Left ventricle myocardium inferior (tissue), 1 donor: ENCODE results near the gene TPRG1. TPM values are rescaled to one million over a fixed set of nuclear protein-coding genes. Genes with fewer than 3 reads are reported as not detected.

ENCODE experiments used
- DNase-seq: peaks from one replicate; pipeline ENCODE4 v3.0.0-alpha.2; 2020
- H3K27ac ChIP-seq: fragments of 200-600 bp; replicated peaks from 2 replicates; pipeline ENCODE4 v1.8.0; 2021
- H3K27me3 ChIP-seq: fragments of 200-600 bp; 2 replicates; pipeline ENCODE4 v1.8.0; 2021; ENCODE audit warnings: low read depth
- H3K36me3 ChIP-seq: fragments of 200-600 bp; 2 replicates; pipeline ENCODE4 v1.8.0; 2021
- H3K4me1 ChIP-seq: fragments of 200-600 bp; 2 replicates; pipeline ENCODE4 v1.8.0; 2021
- H3K4me3 ChIP-seq: fragments of 200-600 bp; 2 replicates; pipeline ENCODE4 v1.8.0; 2021; ENCODE audit warnings: mild to moderate bottlenecking, moderate library complexity
- H3K9me3 ChIP-seq: fragments of 200-600 bp; replicated peaks from 2 replicates; pipeline ENCODE4 v1.8.0; 2021
- CTCF ChIP-seq: fragments of 200-600 bp; IDR thresholded peaks from 2 replicates; pipeline ENCODE4 v1.8.0; 2021; ENCODE audit warnings: antibody characterized with exemption, mild to moderate bottlenecking, borderline replicate concordance
- intact Hi-C: fragments of 100-400 bp; cut with micrococcal nuclease; formaldehyde crosslinking; loops from one replicate; pipeline ENCODE4 v1.11.0; 2022
- total RNA-seq: library from RNA; stranded (reverse); fragmentation: NEBNext Ultra II Directional; extraction: Animal tissue kit (Norgen Biotek cat#: 25700); gene quantifications from one replicate; pipeline ENCODE4 v1.2.1, GENCODE V29; 2021
- donor health status: DM: no; HTN: yes; CAD: no; lungs with severe emphysema.

The TPRG1 gene
- total RNA-seq, 1 donor from 2014 or later = 1.5 TPM

GRCh38 chr3:189235214-189235613, 63.4 kb downstream of the TPRG1 start:
- H3K27me3 ChIP-seq = no peaks in the 10 kb centered on the region
- intact Hi-C loops = no loop called here

GRCh38 chr3:189236352-189236751, 64.6 kb downstream of the TPRG1 start:
- H3K4me1 ChIP-seq = no peaks in the 10 kb centered on the region
- no peak for TF ChIP-seq CTCF
- peaks cover 3% of the 10 kb centered on the region for H3K9me3 ChIP-seq
- intact Hi-C loops = no loop called here
- no peak overlapping the region for H3K27ac ChIP-seq
- no peaks in the 10 kb centered on the region for H3K36me3 ChIP-seq
- no peak for DNase-seq
- no peak overlapping the region for H3K4me3 ChIP-seq
- no peaks in the 10 kb centered on the region for H3K27me3 ChIP-seq

More at GRCh38 chr3:189235214-189235613, 63.4 kb downstream of the TPRG1 start:
- no peaks in the 10 kb centered on the region for H3K36me3 ChIP-seq
- no peak overlapping the region for H3K27ac ChIP-seq
- no peak for DNase-seq
- no peak overlapping the region for H3K4me3 ChIP-seq
- TF ChIP-seq CTCF = no peak
- H3K4me1 ChIP-seq = no peaks in the 10 kb centered on the region
- H3K9me3 ChIP-seq = no peaks in the 10 kb centered on the region

- peaks cover 8% of the 10 kb centered on the region for H3K9me3 ChIP-seq
- intact Hi-C loops = no loop called here
- H3K36me3 ChIP-seq = no peaks in the 10 kb centered on the region
- no peaks in the 10 kb centered on the region for H3K4me1 ChIP-seq
- no peak for TF ChIP-seq CTCF
- H3K27ac ChIP-seq = no peak overlapping the region
- no peak for DNase-seq
- no peak overlapping the region for H3K4me3 ChIP-seq
- H3K27me3 ChIP-seq = no peaks in the 10 kb centered on the region
Observed at GRCh38 chr3:189237526-189237925, 65.8 kb downstream of the TPRG1 start.

GRCh38 chr3:189238071-189238470, 66.3 kb downstream of the TPRG1 start:
- no peak for TF ChIP-seq CTCF
- Histone ChIP-seq H3K36me3 (no peaks in the 10 kb centered on the region), H3K4me1 (no peaks in the 10 kb centered on the region), H3K27me3 (no peaks in the 10 kb centered on the region), H3K27ac (no peak overlapping the region), H3K4me3 (no peak overlapping the region), H3K9me3 (peaks cover 14% of the 10 kb centered on the region)
- no peak for DNase-seq
- intact Hi-C loops = no loop called here

- no peaks in the 10 kb centered on the region for H3K36me3 ChIP-seq
- H3K27ac ChIP-seq = no peak overlapping the region
- H3K27me3 ChIP-seq = no peaks in the 10 kb centered on the region
- intact Hi-C loops = no loop called here
- H3K4me1 ChIP-seq = no peaks in the 10 kb centered on the region
- TF ChIP-seq CTCF = no peak
- H3K9me3 ChIP-seq = peaks cover 26% of the 10 kb centered on the region
- no peak overlapping the region for H3K4me3 ChIP-seq
- no peak for DNase-seq
Observed at GRCh38 chr3:189239616-189240015, 67.8 kb downstream of the TPRG1 start.

GRCh38 chr3:189249987-189250386, 78.2 kb downstream of the TPRG1 start:
- Histone ChIP-seq H3K4me3 (no peak overlapping the region), H3K9me3 (peaks cover 15% of the 10 kb centered on the region), H3K36me3 (no peaks in the 10 kb centered on the region), H3K27ac (no peak overlapping the region), H3K4me1 (no peaks in the 10 kb centered on the region), H3K27me3 (no peaks in the 10 kb centered on the region)
- no peak for TF ChIP-seq CTCF
- intact Hi-C loops = no loop called here
- DNase-seq = no peak
